Measurements from ENCODE around the gene LYPD6B.
A peak's percentile ranks its signal among the peaks of the same experiment; 100 is the strongest.

Gene LYPD6B

DNA sequence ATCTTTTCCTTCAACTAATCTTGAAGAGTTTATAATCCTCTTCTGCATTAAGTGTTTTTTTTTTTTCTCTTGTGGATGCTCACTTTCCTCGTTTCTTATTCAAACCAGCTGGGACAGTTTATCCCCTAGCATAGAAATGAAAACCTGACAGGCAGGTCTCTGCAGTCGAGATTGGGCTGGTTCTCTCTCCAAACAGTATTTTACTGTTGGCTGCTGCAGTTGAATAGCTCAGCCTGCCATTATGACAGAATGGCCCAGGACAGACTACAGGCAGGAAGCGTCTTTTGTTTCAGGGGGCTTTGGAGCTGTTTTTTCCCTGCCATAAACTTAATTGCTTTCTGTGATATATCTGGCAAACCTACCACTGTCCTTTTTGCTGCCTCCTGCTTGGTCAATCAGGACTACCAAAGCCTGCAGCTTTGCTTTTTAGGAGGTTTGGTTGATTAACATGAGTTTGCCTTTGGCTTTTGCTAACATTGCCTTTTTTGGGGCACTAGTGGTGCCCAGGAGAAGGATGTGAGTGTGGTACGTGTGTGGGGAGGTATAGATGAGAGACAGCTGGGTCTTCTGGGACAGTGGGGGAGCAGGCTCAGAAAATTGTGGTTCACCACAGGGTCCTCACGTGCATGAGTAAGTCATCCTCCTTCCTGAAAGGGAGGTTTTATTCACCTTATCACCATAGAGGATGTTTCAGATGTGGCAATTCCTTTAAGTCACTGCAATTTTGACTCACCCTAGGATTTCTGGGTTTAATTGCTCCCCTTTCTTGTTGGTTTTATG lies 128.7 kb downstream of the LYPD6B start:
- peak in 1 of 2 experiments; percentile 12 for DNase-seq

DNA sequence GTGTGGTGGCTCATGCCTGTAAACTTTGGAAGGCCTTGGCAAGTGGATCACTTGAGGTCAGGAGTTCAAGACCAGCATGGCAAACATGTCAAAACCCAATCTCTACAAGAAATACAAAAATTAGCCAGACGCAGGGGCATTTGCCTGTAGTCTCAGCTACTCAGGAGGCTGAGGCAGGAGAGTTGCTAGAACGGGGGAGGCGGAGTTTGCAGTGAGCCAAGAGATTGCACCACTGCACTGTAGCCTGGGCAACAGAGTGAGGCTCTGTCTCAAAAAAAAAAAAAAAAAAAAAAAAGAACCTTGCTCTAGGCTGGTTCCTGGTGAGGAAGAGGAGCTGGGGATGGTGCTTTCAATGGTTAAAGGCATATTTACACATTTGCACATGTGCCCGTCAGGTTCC lies 129.4 kb downstream of the LYPD6B start:
- no peak for DNase-seq

DNA sequence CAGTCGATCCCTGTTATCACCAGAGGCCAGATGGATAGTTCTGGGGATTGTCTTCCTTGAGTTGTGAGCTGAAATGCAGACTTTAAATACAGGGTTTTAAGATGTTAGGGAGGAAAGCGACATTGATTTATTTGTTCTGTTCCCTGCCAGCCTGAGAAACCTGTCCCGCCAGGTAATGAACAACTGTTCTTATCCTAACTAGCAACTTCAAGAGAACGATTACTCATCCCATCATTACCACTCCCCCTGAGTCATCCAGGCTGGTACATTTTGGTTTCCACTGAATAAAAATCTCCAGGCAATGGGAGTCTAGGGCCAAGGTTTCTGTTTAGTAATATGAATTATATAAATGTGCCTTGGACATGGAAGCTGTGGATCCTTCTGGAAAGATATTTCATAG lies 131.2 kb downstream of the LYPD6B start:
- no peak for DNase-seq

DNA sequence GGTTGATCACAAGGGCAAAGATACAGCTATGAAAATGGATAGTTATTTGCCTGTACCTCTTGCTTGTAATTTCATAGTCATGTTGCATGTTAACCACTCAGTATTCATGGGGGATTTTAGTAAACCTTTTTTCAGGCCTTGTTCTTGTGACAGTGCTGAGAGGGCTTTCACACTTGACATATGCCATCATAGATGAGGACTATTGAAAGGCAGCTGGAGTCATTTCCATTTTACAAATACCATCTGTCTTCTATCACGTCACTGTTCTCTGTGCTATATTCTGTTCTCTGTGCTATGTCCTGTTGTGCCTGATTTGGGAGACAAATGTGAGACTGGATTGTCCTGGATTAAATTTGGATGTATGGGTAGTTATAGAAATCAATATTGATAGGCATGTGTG lies 131.7 kb downstream of the LYPD6B start:
- DNase-seq = no peak

DNA sequence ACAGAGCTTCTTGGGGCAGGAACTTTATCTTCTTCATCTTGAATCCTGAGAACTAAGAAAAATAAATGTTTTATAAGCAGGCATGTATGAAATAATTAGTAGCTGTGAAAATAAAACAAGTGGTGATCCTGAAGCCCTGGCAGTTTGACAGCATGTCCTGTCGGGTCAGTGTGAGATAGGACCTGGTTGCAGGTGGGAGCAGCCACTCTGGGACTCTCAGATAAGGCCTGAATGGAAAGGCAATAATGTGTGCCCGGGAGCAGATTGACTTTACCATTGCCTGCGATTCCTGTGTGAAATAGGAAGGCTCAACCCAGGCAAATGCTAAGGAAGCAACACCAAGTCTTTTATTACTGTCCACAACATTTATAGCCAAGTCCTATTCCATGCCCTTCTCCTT lies 132.4 kb downstream of the LYPD6B start:
- DNase-seq = no peak

DNA sequence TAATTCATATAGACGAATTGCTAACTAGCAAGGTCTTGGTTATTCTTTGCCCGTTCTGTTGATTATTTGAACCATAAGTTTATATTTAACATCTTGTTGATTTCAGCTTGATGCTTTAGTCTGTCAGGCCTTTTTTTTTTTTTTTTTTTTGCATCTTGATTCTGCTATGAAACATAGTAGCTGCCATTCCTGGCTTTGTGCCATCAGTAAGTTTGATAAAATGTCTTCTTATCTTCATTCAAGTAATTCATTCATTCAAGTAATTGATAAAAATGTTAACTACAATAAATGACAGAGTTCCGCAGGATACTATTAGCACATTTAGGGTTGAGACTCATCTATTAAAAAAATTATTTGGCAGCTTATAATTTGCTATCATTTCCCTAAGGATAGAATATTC lies 134.7 kb downstream of the LYPD6B start:
- DNase-seq = no peak

DNA sequence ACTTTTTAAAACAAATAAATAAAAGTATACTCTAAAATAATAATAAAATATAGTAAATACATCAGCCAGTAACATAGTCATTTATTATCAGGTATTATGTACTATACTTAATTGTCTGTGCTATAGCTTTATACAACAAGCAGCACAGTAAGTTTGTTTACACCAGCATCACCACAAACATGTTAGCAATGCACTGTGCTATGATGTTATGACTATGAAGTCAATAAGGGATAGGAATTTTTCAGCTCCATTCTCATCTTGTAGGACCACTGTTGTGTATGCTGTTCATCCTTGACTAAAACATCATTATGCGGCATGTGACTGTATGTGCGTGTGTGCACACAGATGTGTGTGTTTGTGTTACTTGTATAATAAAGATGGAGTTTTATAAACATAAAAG lies 137.5 kb downstream of the LYPD6B start:
- no peak for DNase-seq

DNA sequence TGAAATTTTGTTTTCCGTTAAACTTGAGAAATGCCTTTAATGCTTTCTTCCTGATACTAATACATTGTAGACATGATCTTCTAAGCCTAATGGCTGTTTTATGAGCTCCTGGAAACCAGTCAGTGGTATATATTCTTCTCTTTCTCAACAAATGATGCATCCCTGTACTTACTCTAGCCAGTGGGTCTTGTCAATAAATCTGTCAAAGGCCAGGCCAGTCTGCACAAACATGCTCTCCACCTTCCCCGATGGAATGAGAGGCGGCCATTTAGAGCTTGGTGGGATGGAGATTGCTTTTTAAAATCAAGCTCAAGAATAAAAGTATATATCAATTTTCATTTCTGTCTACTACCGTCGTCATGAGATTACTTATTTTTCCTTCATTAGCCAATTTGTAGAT lies 140.1 kb downstream of the LYPD6B start:
- DNase-seq = no peak

DNA sequence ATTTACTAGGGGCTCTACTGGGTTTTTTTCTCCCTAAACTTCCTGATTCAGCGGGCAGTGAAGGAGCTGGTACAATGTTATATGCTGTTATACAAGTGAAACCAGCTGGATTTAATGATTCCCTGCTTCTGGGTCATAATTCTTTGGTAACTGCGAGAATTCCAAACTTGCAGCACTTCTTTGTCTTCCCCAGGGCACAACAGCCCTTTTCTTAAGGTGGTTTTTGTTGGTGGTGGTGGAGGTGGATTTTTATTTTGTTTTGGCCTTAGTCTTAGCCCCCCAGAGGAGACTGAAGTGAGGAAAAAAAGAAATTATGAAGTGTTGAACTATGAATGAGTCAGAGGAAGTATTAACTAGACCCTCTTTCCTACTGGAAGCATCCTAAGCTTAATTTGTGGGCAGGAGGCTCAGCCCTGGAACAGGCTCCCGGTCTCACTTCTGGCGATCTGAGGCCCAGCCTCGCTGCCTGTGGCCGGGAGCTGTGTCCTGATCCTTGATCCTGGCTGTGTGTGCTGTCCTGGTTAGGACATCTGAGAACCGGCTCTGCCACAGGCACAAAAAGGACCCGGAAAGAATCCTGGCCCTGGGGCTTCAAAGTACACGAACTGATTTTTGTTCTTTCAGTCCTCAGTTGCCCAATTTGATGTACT lies 141.9 kb downstream of the LYPD6B start:
- DNase-seq = no peak

DNA sequence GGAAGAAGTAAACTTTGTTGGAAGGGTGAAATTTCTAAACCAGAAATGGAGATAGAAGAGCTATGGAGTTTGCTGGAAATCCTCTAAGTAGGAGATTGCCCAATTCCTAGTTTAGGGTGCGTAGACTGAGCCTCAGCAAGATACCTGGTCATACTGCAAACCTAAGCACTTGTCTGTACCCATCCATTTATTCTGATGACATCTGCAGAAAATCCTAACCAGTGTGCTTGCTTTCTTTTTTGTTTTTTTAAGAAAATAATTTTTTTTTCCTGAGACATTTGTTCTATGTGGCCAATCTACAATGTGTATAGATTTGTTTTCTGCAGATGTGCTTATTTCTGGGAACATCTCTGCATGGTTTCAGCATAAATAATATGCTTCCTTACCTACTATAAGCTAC lies 144.7 kb downstream of the LYPD6B start:
- DNase-seq = no peak

DNA sequence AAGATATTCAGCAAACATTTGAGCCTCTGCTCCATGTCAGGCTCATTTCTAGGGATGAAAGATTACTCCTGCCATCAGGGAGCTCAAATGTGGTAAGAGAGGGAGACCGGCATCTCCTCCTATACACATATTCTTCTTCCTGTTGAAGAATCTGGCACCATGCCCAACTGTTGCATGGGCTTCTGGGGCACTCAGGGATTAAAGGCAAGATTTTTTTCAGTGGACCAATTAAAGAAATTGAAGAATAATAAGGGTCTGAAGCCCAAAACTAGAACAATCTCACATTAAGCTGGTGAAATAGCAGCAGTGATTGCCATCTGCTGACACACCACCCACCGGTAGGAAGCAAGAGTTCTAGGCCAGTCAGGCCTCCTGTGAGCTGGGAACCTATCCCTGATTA lies 146.5 kb downstream of the LYPD6B start:
- no peak for DNase-seq

DNA sequence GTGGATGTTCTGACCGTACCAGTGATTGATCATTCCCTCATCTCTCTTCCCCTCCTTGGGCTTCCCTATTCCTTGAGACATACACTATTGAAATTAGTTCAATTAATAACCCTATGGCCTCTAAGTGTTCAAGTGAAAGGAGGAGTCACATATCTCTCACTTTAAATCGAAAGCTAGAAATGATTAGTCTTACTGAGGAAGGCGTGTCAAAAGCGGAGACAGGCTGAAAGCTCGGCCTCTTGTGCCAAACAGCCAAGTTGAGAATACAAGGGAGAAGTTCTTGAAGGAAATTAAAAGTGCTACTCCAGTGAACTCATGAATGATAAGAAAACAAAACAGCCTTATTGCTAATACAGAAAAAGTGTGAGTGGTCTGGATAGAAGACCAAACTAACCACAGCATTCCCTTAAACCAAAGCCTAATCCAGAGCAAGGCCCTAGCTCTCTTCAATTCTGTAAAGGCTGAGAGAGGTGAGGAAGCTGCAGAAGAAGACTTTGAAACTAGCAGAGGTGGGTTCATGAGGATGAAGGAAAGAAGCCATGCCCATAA lies 147.5 kb downstream of the LYPD6B start:
- no peak for DNase-seq

DNA sequence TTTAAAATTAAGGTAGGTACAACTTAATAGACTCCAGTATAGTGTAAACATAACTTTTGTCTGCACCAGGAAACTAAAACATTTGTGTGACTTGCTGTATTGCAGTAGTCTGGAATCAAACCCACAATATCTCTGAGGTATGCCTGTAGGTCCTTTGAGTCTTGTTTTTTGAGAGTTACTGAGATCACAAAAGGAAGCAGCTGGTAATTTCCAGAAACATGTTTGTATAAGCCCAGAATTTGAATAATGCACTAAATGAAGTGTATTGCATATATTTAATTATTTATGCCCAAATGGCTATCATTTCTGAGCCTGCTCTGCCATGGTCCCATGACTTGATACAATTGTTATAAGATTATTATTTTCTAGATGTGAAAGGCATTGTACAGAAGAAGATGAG lies 148.6 kb downstream of the LYPD6B start:
- peak in 1 of 2 experiments; percentile 21 for DNase-seq

DNA sequence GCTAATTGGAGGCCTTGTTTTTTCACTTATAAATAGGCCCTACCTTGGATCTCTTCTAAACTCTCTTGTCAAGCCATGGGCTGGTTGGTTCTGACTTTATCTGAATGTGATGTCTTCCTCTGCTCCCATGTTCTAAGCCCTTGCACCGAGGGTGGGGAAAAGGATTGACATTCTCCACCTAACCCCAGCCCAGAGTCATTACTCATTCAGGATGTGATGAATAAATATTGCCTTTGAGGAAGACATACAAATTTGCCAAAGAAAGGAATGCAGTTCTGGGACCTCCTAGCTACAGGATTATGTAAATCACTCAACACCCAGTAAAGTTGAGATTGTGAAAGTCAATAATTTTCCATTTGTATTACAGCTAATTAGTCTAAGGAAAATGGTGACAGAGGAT lies 149.8 kb downstream of the LYPD6B start:
- no peak for DNase-seq

DNA sequence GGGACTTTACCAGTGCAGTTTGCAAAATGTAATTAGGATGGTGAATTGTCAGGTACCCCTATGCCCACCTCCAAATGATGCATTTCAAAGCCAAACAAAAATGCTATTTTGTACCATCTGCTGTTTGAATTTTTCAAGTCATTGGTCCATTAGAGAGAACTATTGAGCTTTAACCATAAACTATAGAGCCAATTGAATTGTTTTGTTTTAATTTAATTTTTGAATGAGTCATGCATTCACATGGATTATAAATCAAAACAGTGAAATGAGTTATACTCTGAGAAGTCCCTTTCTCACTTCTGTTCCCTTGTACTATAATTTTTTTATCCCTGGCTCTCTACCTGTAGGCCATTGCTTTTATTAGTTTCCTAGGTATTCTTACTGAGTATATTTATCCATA lies 151.3 kb downstream of the LYPD6B start:
- no peak for DNase-seq

DNA sequence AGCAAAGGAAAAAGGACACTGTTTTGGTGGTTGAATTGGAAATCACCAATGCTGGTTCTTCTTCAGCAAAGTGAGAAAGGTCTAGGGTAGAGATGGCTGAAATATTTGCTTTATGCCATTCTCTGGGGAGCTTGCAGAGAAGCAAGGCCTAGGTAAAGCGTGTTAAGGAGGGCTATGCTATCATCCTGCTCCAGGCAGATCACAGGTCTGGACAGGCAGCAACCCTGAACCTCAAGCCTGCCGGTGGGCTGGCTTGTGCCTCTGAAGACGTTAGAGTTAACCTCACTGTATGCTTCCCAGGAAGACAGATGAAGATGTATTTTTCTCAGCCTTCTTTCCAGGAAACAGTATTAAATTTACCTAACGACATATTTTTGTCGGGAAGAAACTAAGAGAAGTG lies 153.4 kb downstream of the LYPD6B start:
- no peak for DNase-seq

DNA sequence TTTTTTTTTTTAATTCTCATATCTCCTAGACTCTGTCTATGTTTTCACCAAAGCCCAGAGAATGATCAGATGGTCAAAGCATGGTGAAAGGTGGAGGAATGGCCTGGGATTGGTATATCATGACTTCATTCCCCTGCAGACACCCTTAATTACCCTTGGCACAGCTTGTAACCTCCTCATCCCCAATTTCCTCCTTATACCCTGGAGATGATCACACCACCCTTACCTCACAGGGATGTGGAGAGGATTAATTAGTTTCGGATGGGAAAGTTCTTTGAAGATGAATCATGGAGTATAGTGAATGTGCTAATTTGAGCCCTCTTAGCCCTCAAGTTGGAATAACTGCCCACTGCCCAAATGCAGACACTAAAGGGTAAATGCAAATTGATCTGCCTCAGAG lies 153.9 kb downstream of the LYPD6B start:
- no peak for DNase-seq

DNA sequence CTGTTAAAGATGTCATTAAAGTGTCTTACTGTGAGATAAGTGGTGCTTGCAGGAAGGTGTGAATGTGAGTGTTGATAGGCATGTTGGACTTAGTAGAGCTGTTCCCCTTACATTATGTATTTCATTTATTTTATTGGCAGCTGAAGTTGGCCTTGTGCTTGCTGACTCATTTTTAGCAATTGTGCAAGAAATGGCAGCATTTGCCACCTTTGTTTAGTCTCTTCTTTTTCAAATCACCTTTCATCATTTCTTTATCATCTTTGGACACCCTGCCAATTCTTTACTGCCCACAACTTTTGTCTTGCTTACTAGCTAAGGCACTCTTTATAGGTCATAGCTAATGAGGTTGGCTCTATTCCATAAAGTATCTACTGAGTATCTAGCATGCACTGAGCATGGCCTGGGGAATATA lies 161.6 kb downstream of the LYPD6B start:
- DNase-seq = no peak

DNA sequence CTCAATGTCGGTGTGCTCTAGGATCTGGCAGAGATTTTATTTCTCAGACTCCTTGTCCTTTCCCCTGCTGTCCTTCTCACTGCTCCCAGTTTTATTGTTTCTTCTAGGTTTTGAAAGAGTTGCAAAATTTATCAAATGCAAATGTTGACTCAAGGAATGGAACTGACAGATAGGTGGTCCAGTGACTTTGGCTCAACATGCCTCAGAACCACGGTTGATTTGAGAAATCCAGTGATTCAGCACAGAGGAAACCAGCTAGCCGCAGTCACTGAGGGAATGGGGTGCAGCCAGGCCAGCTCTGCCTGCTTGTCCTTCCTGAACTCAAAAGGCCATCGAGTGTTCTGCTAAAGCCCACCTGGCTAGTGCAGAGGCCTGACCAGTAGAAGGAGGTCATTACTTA lies 166.2 kb downstream of the LYPD6B start:
- no peak for DNase-seq

DNA sequence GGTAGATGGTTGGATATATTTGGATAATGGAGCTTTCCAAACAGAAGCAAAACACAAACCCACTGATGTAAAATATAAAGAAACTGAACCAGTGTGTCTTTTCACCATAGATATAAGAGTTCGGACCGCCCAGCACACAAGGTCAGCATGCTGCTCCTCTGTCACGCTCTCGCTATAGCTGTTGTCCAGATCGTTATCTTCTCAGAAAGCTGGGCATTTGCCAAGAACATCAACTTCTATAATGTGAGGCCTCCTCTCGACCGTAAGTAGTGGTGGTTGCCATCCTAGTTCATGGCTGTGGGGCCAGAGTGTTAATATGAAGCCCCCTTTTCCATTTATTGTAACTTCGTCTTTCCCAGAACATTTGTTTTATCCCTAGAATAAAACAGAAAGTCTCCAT lies 166.6 kb downstream of the LYPD6B start:
- DNase-seq = no peak

DNA sequence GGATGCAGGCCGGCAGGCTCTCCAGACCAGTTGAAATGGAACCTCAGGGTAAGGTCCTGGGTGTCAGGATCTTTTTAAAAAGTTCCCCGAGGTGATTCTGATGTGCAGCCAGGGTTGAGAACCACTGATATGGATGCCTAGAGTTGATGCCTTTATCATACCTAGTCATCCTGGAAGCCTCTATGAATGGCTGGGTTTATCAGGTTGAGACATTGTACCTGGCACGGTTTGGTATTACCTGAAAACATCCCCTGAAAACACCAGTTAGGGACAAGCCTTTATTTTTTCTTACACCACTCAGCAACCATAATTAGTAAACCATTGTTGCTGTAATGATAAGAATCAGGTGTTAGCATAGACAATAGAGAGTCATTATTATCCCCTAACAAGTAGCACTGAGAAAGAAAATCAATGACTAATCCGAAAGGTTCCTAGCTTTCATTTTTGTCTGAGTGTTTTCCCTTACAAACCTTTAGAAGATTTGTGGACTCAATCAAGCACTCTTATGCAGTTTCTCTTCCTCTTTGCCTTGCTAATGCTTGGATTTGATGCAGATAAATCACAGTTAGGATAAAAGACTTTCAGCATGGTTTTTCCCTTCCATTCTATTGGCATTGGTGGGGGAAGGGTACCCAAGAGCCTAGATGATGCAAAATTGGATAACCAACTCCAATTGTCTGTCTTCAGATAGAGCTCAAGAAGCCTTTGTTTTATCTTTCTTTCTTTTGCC lies 175.4 kb downstream of the LYPD6B start:
- DNase-seq = no peak

DNA sequence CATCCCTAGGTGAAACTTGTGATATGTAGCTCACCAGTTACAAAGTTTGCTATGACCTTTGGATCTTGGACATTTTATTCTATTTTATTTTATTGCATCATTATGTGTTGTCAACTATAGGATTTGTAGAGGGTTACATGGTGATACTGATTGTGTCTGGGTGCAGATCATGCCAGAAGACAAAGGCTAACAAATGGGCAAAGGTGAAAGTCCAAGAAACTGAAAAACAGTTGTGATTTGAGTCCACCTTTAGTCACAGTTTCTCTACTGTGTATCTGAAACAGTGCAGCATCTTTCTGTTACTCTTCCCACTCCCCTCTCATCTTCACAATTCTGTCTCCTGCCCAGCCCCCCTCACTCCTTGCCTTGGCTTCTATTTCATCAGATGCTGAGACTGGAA lies 180.0 kb downstream of the LYPD6B start:
- no peak for DNase-seq

DNA sequence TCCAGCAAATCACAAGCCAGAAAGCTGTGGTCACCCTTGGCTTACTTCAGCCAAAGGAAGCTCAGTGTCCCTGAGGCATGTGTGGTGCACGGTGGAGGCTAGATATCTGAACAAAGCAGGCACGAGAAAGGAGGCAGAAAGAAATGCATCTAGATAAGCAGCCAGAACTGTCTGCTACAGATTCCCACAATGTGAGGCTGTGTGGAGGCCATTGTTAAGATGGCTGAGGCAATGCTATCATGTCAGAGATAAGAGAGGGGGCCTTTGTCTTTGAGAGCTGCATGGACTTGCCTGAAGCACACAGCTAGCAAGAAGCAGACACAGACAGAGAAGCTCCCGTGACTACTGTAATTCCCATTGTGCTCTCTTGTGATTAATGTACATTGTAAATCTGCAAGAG lies 181.4 kb downstream of the LYPD6B start:
- no peak for DNase-seq

DNA sequence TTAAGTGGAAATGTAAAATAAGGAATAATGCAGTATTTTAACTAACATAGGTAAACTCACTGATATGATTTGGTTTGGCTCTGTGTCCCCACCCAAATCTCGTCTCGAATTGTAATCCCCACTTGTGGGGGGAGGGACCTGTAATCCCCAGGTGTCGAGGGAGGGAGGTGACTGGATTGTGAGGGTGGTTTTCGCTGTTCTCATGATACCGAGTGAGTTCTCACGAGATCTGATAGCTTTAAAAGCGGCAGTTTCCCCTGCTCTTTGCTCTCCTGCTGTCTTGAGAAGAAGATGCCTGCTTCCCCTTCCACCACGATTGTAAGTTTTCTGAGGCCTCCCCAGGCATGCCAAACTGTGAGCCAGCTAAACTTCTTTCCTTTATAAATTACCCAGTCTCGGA lies 182.5 kb downstream of the LYPD6B start:
- no peak for DNase-seq
